ENCODE results near the gene DCAF8. TPM values are rescaled to one million over a fixed set of nuclear protein-coding genes. Genes with fewer than 3 reads are reported as not detected.

DCAF8 gene
- polyA plus RNA-seq, 3 donors, result 200 to 285 (median 205) TPM

- no peak for DNase-seq (ENCODE audit: extremely low read depth in 1 of 11, low read depth in 9 of 11, low spot score in 4 of 11)
Measured at GRCh38 chr1:160191756-160192155, 70.6 kb downstream of the DCAF8 start.

- no peak for DNase-seq (ENCODE audit: extremely low read depth in 1 of 11, low read depth in 9 of 11, low spot score in 4 of 11)
Measured at GRCh38 chr1:160189649-160190625, 72.4 kb downstream of the DCAF8 start, which contains the start of gene CASQ1. CASQ1 (plus strand) TSS chr1:160190575; CDS start chr1:160190752, 177 bp downstream.

- no peak for DNase-seq (ENCODE audit: extremely low read depth in 1 of 11, low read depth in 9 of 11, low spot score in 4 of 11)
Measured at GRCh38 chr1:160188341-160188740, 74.0 kb downstream of the DCAF8 start.

GRCh38 chr1:160187407-160187806, 74.9 kb downstream of the DCAF8 start:
- DNase-seq (ENCODE audit: extremely low read depth in 1 of 11, low read depth in 9 of 11, low spot score in 4 of 11), result no peak

- no peak for DNase-seq (ENCODE audit: extremely low read depth in 1 of 11, low read depth in 9 of 11, low spot score in 4 of 11)
Measured at GRCh38 chr1:160186729-160187128, 75.6 kb downstream of the DCAF8 start.

- DNase-seq (ENCODE audit: extremely low read depth in 1 of 11, low read depth in 9 of 11, low spot score in 4 of 11), result no peak
Measured at GRCh38 chr1:160186246-160186645, 76.1 kb downstream of the DCAF8 start.

- no peak for DNase-seq (ENCODE audit: extremely low read depth in 1 of 11, low read depth in 9 of 11, low spot score in 4 of 11)
Measured at GRCh38 chr1:160179336-160179735, 83.0 kb downstream of the DCAF8 start.

- DNase-seq (ENCODE audit: extremely low read depth in 1 of 11, low read depth in 9 of 11, low spot score in 4 of 11), result no peak
Measured at GRCh38 chr1:160178731-160179130, 83.6 kb downstream of the DCAF8 start.

- DNase-seq (ENCODE audit: extremely low read depth in 1 of 11, low read depth in 9 of 11, low spot score in 4 of 11), result no peak
Measured at GRCh38 chr1:160177667-160178066, 84.7 kb downstream of the DCAF8 start.

GRCh38 chr1:160177231-160177630, 85.1 kb downstream of the DCAF8 start:
- no peak for DNase-seq (ENCODE audit: extremely low read depth in 1 of 11, low read depth in 9 of 11, low spot score in 4 of 11)

- no peak for DNase-seq (ENCODE audit: extremely low read depth in 1 of 11, low read depth in 9 of 11, low spot score in 4 of 11)
Measured at GRCh38 chr1:160171980-160172379, 90.4 kb downstream of the DCAF8 start.

GRCh38 chr1:160171354-160171753, 91.0 kb downstream of the DCAF8 start:
- DNase-seq (ENCODE audit: extremely low read depth in 1 of 11, low read depth in 9 of 11, low spot score in 4 of 11), result no peak

GRCh38 chr1:160169553-160170399, 92.6 kb downstream of the DCAF8 start:
- no peak for DNase-seq (ENCODE audit: extremely low read depth in 1 of 11, low read depth in 9 of 11, low spot score in 4 of 11)

GRCh38 chr1:160168609-160169369, 93.6 kb downstream of the DCAF8 start:
- DNase-seq (ENCODE audit: extremely low read depth in 1 of 11, low read depth in 9 of 11, low spot score in 4 of 11), result no peak

GRCh38 chr1:160168016-160168415, 94.3 kb downstream of the DCAF8 start:
- no peak for DNase-seq (ENCODE audit: extremely low read depth in 1 of 11, low read depth in 9 of 11, low spot score in 4 of 11)

- no peak for DNase-seq (ENCODE audit: extremely low read depth in 1 of 11, low read depth in 9 of 11, low spot score in 4 of 11)
Measured at GRCh38 chr1:160167580-160167979, 94.8 kb downstream of the DCAF8 start.

- DNase-seq (ENCODE audit: extremely low read depth in 1 of 11, low read depth in 9 of 11, low spot score in 4 of 11), result no peak
Measured at GRCh38 chr1:160167056-160167455, 95.3 kb downstream of the DCAF8 start.

- no peak for DNase-seq (ENCODE audit: extremely low read depth in 1 of 11, low read depth in 9 of 11, low spot score in 4 of 11)
Measured at GRCh38 chr1:160166166-160166868, 96.0 kb downstream of the DCAF8 start.
